Measurements from ENCODE around the gene KCNQ1. TPM values are rescaled to one million over a fixed set of nuclear protein-coding genes. Genes with fewer than 3 reads are reported as not detected.

KCNQ1 gene
- total RNA-seq, 1 donor from 2014 or later, result 8.5 TPM

DNA sequence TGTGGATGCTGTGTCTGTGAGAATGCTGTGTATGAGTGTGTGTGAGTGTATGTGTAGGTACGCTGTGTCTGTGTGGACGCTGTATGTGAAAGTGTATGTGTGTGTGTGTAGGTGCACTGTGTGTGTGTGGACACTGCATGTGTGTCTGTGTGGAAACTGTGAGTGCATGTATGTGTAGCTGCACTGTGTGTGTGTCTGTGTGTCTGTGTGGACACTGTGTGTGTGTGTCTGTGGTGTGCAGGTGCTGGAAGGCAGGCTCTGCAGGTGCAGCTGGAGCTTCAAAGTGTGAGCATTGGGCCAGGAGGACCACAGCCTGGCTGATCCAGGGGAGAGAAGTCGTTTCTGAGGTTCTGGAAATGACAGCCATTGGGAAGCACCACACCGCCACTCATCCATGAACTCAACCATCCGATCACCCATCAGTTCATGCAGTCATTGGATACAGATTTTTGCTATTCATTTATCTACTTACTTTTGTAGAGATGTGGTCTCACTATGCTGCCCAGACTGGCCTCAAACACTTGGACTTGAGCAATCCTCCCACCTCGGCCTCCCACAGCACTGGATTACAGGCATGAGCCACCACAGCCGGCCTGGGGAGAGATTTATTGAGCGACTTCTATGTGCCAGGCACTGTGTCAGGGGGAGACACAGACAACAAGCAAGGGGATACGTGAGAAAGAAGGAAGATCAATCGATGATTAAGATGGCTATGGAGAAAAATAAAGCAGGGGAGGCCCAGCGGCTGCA, 10.1 kb upstream of the KCNQ1 start:
- peaks cover 32% of the 10 kb centered on the region for H3K27me3 Mint-ChIP-seq (ENCODE audit: low read depth)
- no peak overlapping the region for H3K27ac Mint-ChIP-seq
- no peak for DNase-seq (ENCODE audit: low spot score in 2 of 2, unreplicated experiment in 2 of 2)
- peaks cover 5% of the 10 kb centered on the region for H3K9me3 Mint-ChIP-seq
- H3K4me3 Mint-ChIP-seq, result no peak overlapping the region
- TF ChIP-seq, protein P1, sequence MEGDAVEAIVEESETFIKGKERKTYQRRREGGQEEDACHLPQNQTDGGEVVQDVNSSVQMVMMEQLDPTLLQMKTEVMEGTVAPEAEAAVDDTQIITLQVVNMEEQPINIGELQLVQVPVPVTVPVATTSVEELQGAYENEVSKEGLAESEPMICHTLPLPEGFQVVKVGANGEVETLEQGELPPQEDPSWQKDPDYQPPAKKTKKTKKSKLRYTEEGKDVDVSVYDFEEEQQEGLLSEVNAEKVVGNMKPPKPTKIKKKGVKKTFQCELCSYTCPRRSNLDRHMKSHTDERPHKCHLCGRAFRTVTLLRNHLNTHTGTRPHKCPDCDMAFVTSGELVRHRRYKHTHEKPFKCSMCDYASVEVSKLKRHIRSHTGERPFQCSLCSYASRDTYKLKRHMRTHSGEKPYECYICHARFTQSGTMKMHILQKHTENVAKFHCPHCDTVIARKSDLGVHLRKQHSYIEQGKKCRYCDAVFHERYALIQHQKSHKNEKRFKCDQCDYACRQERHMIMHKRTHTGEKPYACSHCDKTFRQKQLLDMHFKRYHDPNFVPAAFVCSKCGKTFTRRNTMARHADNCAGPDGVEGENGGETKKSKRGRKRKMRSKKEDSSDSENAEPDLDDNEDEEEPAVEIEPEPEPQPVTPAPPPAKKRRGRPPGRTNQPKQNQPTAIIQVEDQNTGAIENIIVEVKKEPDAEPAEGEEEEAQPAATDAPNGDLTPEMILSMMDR (IDR thresholded peaks at IDR 0.05; ENCODE audit: unreplicated experiment), result no peak
- H3K36me3 Mint-ChIP-seq, result no peaks in the 10 kb centered on the region
- no peaks in the 10 kb centered on the region for H3K4me1 Mint-ChIP-seq

DNA sequence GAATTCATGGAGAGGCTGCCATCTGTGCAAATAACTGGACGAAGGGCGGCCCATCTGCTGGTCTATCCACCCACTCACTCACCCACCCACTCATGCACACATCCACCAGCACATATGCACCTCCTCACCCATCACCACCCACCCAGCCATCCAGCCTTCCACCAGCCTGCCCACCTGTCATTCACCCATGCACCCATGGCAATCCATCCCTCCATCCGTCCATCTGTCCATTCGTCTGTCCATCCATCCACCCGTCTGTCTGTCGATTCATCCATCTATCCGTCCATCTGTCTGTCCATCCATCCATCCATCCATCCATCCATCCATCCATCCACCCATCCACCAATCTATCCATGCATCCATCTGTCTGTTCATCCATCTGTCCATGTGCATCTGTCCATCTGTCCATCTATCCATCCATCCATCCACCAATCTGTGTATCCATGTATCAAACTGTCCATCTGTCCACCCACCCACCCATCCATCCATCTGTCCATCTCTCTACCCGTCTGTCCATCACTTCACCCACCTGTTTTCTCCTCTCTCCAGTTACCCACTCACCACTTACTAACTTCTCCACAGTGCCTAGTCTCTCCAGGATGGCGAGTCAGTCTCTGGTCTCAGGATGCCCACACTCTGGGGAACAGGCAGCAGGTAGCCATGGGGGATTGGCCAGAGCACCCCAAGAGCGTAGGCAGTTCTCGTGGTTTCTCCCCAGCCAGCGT, 9.4 kb upstream of the KCNQ1 start:
- Mint-ChIP-seq H3K4me3 (no peak overlapping the region), H3K27ac (no peak overlapping the region), H3K9me3 (peaks cover 5% of the 10 kb centered on the region), H3K4me1 (no peaks in the 10 kb centered on the region), H3K27me3 (ENCODE audit: low read depth) (peaks cover 39% of the 10 kb centered on the region), H3K36me3 (no peaks in the 10 kb centered on the region)
- TF ChIP-seq, protein P1 (IDR thresholded peaks at IDR 0.05; ENCODE audit: unreplicated experiment), result no peak
- no peak for DNase-seq (ENCODE audit: low spot score in 2 of 2, unreplicated experiment in 2 of 2)

DNA sequence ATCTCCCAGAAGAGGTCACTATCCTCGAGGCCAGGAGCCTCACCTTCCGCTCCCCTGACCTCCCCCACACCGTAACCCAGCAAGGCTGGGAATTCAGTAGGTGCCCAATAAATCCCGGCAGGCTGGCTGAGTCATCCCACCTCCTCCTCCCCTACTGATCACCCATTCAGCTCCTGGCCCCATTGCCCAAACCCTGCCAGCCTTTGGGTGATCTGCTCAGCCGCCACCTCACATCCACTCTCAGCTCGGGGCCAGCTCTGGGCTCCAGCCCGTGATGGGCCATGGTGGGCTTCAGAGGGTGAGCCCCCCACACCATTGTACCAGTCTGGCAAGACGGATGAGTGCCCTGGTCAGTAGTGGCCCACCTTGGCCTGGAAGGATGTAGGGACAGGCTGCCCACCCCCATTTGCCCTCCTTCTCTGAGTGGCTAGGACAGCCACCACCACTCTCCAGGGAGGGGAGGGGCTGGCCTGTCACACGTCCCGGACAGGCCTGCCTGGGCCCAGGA, 8.7 kb upstream of the KCNQ1 start:
- TF ChIP-seq, protein P1 (IDR thresholded peaks at IDR 0.05; ENCODE audit: unreplicated experiment), result no peak
- Mint-ChIP-seq H3K36me3 (no peaks in the 10 kb centered on the region), H3K4me3 (no peak overlapping the region), H3K27ac (no peak overlapping the region), H3K4me1 (no peaks in the 10 kb centered on the region), H3K27me3 (ENCODE audit: low read depth) (peaks cover 45% of the 10 kb centered on the region), H3K9me3 (peaks cover 5% of the 10 kb centered on the region)
- DNase-seq (ENCODE audit: low spot score in 2 of 2, unreplicated experiment in 2 of 2), result no peak

DNA sequence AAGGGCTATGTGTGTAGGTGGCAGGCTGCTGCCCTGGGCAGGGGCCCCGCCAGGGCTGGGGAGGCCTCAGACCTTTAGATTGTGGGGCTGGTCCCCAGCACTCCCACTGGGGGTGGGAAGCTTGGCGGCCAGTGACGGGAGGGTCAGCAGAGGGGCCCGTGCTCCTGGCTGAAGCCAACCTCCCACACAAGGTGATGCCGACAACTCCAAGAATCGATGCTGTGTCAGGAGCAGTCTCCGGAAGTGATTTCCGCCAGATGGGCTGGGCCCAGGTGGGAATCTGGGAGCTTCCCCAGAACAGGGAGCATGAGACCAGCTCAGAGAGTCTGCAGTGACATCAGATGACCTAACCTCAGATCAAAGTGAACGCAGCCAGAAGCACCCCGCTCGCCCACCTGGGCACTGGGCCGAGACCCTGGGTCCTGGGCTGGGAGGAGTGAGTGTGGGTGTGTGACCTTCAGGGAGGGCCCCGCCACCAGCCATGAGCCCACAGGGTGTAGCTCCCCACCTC, 8.2 kb upstream of the KCNQ1 start:
- DNase-seq (ENCODE audit: low spot score in 2 of 2, unreplicated experiment in 2 of 2), result no peak

DNA sequence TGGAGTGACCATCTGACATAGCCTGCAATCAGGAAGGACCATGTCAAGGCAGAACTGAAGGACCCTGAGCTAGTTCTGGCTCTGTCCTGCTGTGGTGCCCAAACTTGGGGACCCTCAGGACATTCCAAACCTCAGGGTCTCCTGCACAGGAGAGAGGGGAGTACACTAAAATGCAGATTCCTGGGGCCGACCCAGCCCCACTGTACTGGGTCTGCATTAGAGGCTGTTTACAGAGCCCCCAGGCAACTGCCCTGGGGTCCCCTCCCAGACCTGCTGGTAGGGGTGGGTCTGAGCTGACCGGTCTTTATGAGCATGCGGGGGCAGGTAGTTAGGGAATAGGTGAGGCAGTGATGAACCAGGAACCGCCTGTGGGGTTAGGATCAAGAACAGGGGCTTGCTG, 7.3 kb upstream of the KCNQ1 start:
- peaks cover 3% of the 10 kb centered on the region for H3K4me1 Mint-ChIP-seq
- TF ChIP-seq, protein P1 (IDR thresholded peaks at IDR 0.05; ENCODE audit: unreplicated experiment), result no peak
- peaks cover 5% of the 10 kb centered on the region for H3K9me3 Mint-ChIP-seq
- H3K27me3 Mint-ChIP-seq (ENCODE audit: low read depth), result peaks cover 60% of the 10 kb centered on the region
- H3K27ac Mint-ChIP-seq, result no peak overlapping the region
- DNase-seq (ENCODE audit: low spot score in 2 of 2, unreplicated experiment in 2 of 2), result no peak
- H3K36me3 Mint-ChIP-seq, result no peaks in the 10 kb centered on the region
- no peak overlapping the region for H3K4me3 Mint-ChIP-seq

More for the DNA sequence above, 8.2 kb upstream of the KCNQ1 start:
- Mint-ChIP-seq H3K27me3 (ENCODE audit: low read depth) (peaks cover 50% of the 10 kb centered on the region), H3K9me3 (peaks cover 5% of the 10 kb centered on the region), H3K4me1 (no peaks in the 10 kb centered on the region), H3K4me3 (no peak overlapping the region), H3K27ac (no peak overlapping the region), H3K36me3 (no peaks in the 10 kb centered on the region)
- TF ChIP-seq, protein P1 (IDR thresholded peaks at IDR 0.05; ENCODE audit: unreplicated experiment), result no peak
